CD4-positive, alpha-beta T cell treated with Interferon alpha-2 for 1 hour (primary cell): ENCODE measurements around the gene TMEM59.
"Not testable (repeated sequence)": the region's sequence is repeated elsewhere in the genome, so short reads cannot be mapped to it uniquely, and the experiment has no call there.

Experiments
- DNase-seq, 2 donors: peaks; one replicate each; pipeline ENCODE4 v3.0.0-alpha.2; 2020 to 2022

The TMEM59 gene

DNA sequence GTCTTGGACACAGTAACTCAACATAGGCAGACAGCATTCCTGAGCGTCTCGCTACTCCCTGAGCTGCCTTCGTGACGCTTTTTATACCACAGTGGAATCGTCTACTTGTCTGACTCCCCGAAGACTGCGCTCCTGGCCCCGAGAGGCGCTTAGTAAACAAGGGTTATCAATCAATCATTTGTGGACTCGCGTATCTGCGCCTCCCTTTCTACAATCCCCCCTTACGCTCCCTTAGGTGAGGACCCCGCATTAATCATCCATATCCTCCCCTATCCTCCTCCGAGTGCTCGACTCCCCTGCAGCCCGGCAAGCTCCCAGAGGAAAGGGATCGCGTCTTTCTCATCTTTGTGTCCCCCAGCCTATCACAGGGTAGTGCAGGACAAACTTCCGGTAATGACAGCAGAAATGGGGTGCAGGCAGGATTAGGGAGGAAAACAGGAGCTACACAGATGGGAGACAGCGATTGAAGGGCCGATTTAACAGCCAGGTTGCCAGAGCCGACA is 522 bp downstream of the TMEM59 start:
- peak; percentile 18 to 53 for DNase-seq

GRCh38 chr1:54051933-54052430 is 1.0 kb downstream of the TMEM59 start:
- no peak for DNase-seq

DNA sequence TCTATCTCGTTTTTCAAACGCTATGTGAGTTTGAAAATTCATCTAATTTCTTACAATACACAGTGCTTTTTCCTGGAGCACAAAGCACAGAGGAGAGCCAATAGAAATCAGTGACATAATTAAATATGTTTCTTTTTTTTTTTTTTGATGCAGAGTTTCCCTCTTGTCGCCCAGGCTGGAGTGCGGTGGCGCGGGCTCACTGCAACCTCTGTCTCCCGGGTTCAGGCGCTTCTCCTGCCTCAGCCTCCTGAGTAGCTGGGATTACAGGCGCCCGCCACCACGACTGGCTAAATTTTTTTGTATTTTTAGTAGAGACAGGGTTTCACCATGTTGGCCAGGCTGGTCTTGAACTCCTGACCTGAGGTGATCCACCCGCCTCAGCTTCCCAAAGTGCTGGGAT is 2.6 kb downstream of the TMEM59 start:
- not testable (repeated sequence) for DNase-seq

- DNase-seq: no peak
These were observed 5.4 kb downstream of the TMEM59 start for GRCh38 chr1:54047384-54048305.

- no peak for DNase-seq
These were observed 6.2 kb downstream of the TMEM59 start for GRCh38 chr1:54046671-54047383.

- DNase-seq: no peak
These were observed 7.5 kb downstream of the TMEM59 start for GRCh38 chr1:54045496-54045895.

- no peak for DNase-seq
These were observed 11.2 kb downstream of the TMEM59 start for GRCh38 chr1:54041806-54042205.

DNA sequence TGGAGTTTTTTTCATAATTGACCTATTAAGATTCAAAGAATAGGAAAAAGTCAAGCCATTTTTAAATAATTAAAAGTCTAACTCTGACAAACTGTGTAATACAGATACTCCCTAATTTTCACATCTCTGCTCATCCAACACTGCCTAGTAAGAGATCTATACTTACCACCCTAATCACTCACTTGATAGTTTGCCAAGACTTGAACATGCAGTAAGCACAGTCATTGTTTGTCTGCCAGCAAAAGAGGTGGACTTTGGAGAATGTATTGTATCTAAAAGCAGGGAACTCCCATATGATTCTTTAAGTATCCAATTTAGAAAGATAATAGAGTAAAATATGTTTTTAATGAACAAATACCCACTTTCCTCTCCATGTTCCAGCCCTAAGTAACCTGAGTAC is 15.5 kb downstream of the TMEM59 start:
- no peak for DNase-seq

DNA sequence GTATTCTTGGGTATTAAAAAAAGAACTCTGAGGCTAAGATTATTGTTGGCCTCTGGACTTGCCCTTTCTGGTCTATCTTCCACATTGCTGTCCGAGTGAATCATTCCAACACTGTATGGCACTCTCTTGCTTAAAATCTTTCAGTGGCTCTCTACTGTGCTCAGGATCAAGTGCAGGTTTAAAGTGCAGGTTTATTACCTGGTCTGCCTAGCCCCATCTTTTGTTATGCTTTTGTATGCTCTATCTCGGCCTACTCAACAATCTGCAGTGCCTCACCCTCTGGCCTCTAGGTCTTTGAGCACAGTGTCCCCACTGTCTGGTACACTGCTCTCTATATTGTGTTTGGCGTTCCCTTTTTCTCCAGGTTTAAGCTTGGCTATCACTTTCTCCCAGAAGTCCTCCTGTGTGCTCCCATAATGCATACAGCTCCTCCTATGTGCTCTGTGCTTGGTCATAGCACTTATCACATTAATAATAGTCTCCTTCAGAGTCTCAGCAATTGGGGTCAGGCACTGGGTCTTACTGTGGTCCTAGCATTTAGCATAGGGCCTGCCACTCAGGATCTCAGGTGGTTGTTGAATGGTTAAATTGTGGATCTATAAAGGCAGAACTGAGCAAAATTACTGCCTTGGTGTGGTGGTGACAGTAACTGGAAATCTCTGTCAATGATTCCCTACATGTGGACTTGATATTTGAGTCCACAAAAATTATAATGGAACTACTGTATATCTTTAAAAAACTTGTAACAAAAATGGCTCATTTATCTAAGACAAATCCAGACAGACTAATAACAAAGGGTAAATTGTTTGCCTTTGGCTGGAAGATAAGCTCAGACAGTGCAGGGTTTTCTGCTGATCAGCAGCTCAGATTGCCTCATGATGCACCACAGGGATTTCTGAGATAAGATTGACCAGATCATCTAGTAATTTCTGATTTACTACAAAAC is 24.4 kb downstream of the TMEM59 start:
- no peak for DNase-seq

- DNase-seq: no peak
These were observed 25.2 kb downstream of the TMEM59 start for GRCh38 chr1:54027848-54028247.

DNA sequence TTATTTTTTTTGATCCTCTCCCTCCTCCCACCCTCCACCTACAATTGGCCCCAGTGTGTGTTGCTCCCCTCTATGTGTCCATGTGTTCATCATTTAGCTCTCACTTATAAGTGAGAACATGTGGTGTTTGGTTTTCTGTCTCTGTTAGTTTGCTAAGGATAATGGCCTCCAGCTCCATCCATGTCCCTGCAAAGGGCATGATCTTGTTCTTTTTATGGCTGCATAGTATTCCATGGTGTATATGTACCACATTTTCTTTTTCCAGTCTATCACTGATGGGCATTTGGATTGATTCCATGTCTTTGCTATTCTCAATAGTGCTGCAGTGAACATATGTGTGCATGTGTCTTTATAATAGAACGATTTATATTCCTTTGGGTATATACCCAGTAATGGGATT is 28.2 kb downstream of the TMEM59 start:
- DNase-seq: not testable (repeated sequence)

GRCh38 chr1:54024358-54024757 is 28.6 kb downstream of the TMEM59 start:
- DNase-seq: no peak

DNA sequence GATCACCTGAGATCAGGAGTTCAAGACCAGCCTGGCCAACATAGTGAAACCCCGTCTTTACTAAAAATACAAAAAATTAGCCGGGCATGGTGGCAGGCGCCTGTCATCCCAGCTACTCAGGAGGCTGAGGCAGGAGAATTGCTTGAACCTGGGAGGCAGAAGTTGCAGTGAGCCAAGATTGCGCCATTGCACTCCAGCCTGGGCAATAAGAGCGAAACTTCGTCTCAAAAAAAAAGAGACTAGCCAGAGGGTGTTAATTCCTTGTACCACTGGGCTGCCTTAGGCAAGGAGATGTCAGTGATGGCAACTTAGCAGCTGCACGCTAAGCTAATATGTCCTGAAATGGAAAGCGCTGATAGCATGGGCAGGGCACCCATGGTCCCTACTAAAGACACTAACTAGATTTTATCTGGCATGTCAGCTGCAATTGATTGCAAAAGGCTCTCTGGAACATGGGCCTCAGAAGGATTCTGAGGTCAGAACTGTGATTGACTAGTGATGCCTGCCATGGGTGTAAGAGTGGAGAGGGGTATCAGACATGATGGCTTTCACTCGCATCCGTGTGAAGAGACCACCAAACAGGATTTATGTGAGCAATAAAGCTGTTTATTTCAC is 33.3 kb downstream of the TMEM59 start:
- not testable (repeated sequence) for DNase-seq

GRCh38 chr1:54018635-54019034 is 34.4 kb downstream of the TMEM59 start:
- no peak for DNase-seq

GRCh38 chr1:54017979-54018378 is 35.0 kb downstream of the TMEM59 start, which contains the start of gene LDLRAD1:
Gene LDLRAD1, minus strand, starts transcription at chr1:54018186. Its CDS starts 74 bp downstream, at chr1:54018112.
- DNase-seq: no peak

DNA sequence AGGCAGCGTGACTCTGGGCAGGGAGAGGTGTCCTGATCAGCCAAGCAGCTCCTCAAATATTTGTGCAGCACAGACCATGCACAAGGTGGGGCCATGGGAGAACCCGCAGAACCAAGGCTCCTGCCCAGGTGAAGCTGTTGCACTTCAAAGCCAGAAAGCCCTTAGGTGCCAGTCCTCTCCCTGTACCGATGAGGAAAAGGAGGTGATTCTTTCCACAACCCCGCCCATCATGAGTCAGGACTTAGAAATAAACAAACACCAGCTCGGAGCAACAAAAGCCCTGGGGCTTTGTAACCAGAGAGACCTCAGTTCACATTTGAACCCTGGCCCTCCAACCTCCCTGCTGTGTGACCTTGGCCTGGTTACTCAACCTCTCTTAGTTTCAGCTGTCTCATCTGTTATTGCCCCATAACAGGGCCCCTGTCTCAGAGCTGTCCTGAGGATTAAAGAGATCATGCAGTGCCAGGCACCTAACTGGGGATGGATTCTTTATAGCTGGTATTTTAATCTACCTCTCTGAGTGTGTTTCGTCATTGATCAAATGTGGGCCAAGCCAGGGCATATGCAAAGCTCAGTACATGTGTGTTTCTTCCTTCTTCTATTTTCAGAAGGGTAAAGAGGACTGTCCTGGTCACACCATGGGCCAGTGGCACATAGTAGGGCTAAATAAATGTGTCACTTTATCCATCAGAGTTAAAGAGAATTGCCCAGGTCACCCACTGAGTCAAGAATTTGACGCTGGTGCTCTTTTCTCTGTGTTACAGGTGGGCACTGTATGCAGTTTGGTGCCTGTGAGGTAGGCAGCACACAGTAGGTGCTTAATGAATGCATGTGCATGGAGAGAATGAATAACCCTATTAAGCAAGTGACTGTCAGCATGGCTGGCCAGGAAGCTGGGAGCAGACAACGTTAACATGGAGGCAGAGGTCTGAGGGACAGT is 36.4 kb downstream of the TMEM59 start:
- DNase-seq: no peak

- no peak for DNase-seq
These were observed 38.9 kb downstream of the TMEM59 start for GRCh38 chr1:54014009-54014629.

DNA sequence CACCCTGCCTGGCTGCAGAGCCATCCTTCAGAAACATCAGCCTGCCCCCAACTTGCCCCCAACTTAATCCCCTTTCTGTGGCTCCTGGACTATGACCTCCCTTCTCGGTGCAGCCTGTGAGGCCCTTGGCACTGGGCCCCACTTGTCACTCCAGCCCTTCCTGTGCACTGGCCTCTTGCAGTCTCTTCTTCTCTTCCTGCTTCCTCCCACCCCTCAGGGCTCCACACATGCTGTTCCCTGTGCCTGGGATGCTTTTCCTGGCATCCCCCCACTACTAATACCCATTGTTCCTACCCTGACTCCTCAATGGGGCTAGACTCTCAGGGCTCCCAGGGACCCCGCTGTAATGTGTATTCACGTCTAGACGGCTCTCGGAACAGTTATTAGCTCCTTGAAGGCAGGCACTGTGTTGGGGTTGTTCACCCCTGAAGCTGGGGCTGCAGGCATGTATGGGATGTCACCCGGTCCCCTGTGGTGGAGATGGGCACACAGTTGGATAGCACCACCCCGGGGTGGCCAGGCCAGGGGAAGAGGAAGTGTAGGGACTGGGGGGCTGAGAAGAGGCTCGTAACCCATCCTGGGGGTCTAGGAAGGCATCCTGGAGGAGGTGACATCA is 39.5 kb downstream of the TMEM59 start:
- no peak for DNase-seq

DNA sequence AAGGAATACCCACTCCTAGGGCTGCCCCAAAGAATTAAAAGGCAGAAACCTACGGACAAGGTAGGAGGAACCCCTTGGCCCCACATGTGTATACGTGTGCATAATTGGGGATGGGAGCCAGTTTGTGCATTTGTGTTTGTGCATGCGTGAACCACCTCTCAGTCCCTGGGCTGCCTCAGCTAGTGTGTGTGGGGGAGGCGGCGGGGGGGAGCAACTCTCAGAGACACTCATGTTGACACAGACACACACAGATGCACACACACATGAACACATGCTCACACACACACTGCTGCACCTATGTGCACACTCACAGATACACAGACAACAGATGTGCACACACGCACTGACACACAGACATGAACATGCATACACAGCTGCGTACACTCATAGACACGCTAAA is 40.1 kb downstream of the TMEM59 start:
- DNase-seq: no peak

DNA sequence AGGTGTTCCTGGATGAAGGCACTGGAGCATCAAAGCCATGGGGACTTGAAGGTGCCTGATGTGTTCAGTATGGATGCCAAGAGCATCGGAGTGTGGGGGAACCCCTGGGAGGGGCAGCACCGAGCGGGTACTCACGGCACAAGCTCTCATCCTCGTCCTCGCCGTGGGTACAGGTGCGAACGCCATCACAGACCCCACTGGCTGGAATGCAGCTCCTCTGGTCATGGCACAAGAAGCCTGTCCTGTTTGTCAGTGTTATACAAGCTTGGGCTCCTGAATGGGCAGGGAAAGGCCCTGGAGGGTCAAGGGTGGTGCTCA is 41.0 kb downstream of the TMEM59 start:
- no peak for DNase-seq
